Gastroesophageal sphincter (tissue), 3 donors: Measurements from ENCODE around the gene SGTA.

Source experiments
- CTCF ChIP-seq, 4 experiments: fragments of 200-600 bp in 2 of 4; fragments of 450-650 bp in 2 of 4; sonication (generic) in 1 of 4; IDR thresholded peaks; one replicate each; pipeline ENCODE4 v1.5.1; 2017 to 2019; ENCODE audit warnings: antibody characterized with exemption in 4 of 4, mild to moderate bottlenecking in 2 of 4, moderate library complexity in 2 of 4
- EP300 ChIP-seq: sonication (generic); formaldehyde crosslinking; IDR thresholded peaks from one replicate; pipeline ENCODE4 v1.6.1; 2017; ENCODE audit warnings: antibody characterized with exemption, mild to moderate bottlenecking
- POLR2A ChIP-seq, 2 donors: fragments of 450-650 bp; IDR thresholded peaks; one replicate each; pipeline ENCODE4 v1.6.1; 2017; ENCODE audit warnings: antibody characterized with exemption in 2 of 2, mild to moderate bottlenecking in 2 of 2, moderate library complexity in 1 of 2
- POLR2AphosphoS5 ChIP-seq: sonication (generic); formaldehyde crosslinking; IDR thresholded peaks from one replicate; pipeline ENCODE4 v1.6.1; 2017; ENCODE audit warnings: antibody characterized with exemption

DNA sequence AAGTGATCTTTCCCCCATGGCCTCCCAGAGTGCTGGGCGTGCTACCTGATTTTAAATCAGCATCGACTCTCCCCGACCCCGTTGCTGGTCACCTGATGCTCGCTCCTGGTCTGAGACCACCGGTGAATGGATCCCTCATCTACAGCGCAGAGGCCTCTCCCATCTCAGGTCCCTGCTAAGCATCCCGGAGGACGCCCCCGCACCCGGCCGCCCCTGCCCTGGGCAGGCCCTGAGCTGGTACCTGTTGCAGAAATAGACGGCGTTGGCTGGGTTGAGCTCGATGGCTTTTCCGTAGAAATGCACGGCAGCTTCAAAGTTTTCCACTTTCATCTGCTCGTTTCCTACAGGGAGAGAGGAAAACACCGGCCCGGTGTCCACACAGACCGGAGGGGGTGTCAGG, 18.1 kb downstream of the SGTA start:
- TF ChIP-seq POLR2A (IDR thresholded peaks at IDR 0.05) (no peak), CTCF (IDR thresholded peaks at IDR 0.05) (no peak), POLR2AphosphoS5 (no peak), EP300 (no peak)
